Prostate gland (tissue), 2 donors: ENCODE measurements around the gene TTC29. TPM values are rescaled to one million over a fixed set of nuclear protein-coding genes. Genes with fewer than 3 reads are reported as not detected.
"Not testable (repeated sequence)": the region's sequence is repeated elsewhere in the genome, so short reads cannot be mapped to it uniquely, and the experiment has no call there.

Experiments
- DNase-seq: peaks from one replicate; pipeline ENCODE4 v3.0.0-alpha.2; 2019; ENCODE audit warnings: low spot score
- H3K27ac ChIP-seq, 2 donors: fragments of 200-600 bp; sonication (generic); 2 replicates each; pipeline ENCODE4 v1.5.1; 2017 to 2019
- H3K27me3 ChIP-seq: fragments of 200-600 bp; sonication (generic); replicated peaks from 2 replicates; pipeline ENCODE4 v1.5.1; 2019; ENCODE audit not compliant: insufficient read depth
- H3K36me3 ChIP-seq, 2 donors: fragments of 200-600 bp; sonication (generic); 1 replicate in 1 of 2; 2 replicates in 1 of 2; pipeline versions ENCODE4 v1.5.1 to v1.8.1; 2017 to 2019
- H3K4me1 ChIP-seq: fragments of 200-600 bp; sonication (generic); replicated peaks from 2 replicates; pipeline ENCODE4 v1.5.1; 2019
- H3K4me3 ChIP-seq, 2 donors: fragments of 200-600 bp; sonication (generic); 2 replicates each; pipeline ENCODE4 v1.5.1; 2017 to 2019
- H3K9me3 ChIP-seq: fragments of 200-600 bp; sonication (generic); 2 replicates; pipeline ENCODE4 v1.5.1; 2017
- CTCF ChIP-seq, 4 experiments: fragments of 200-600 bp in 2 of 4; fragments of 450-650 bp in 2 of 4; sonication (generic) in 2 of 4; IDR thresholded peaks; 1 replicate in 3 of 4; 2 replicates in 1 of 4; pipeline ENCODE4 v1.5.1; 2016 to 2019; ENCODE audit warnings: antibody characterized with exemption in 4 of 4, mild to moderate bottlenecking in 2 of 4, moderate library complexity in 2 of 4
- POLR2A ChIP-seq: fragments of 450-650 bp; IDR thresholded peaks from one replicate; pipeline ENCODE4 v1.6.1; 2016; ENCODE audit warnings: antibody characterized with exemption, mild to moderate bottlenecking
- POLR2AphosphoS5 ChIP-seq: sonication (generic); formaldehyde crosslinking; IDR thresholded peaks from one replicate; pipeline ENCODE4 v1.6.1; 2017; ENCODE audit warnings: antibody characterized with exemption
- WGBS: methylation state at CpG from one replicate; pipeline ENCODE4 v1.1.5; 2018; 5-methylcytosine and 5-hydroxymethylcytosine counted together
- intact Hi-C: fragments of 100-400 bp; cut with DNase I; formaldehyde crosslinking; loops from one replicate; pipeline ENCODE4 v1.14.2; 2022
- total RNA-seq, 2 donors: library from RNA; depleted of rRNA; stranded (reverse); fragments of >200 nt; gene quantifications; one replicate each; pipeline ENCODE4 v1.1.0, GENCODE V29; 2016

TTC29 gene
- total RNA-seq, 2 donors from 2014 or later: 3.1 TPM; not detected in 1

DNA sequence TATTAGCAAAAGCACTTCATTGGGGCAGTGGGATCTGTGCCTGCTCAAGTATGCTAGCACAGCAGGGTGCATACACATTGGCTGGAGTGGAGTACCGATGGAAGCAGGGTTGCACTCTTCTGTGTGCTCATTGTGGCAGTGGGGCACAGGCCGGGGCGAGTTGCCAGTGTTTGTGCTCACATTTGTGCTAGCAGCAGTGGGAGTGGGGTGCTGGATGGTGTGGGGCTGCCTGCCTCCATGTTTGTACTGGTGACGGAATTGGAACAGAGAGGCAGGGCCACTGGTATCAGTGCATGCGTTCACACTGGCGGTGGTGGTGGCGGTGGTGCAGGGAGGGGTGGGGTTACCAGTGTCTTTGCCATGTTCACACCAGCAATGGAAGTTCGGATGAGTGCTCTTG, 169.0 kb downstream of the TTC29 start:
- no peak for TF ChIP-seq POLR2AphosphoS5
- TF ChIP-seq CTCF (IDR thresholded peaks at IDR 0.05): no peak
- TF ChIP-seq POLR2A: no peak
- no peaks in the 10 kb centered on the region for H3K9me3 ChIP-seq
- WGBS: 95% methylated on average over 8 of the region's 8 CpGs
- H3K4me3 ChIP-seq: no peak overlapping the region
- H3K27me3 ChIP-seq: no peaks in the 10 kb centered on the region
- DNase-seq: no peak
- H3K36me3 ChIP-seq: no peaks in the 10 kb centered on the region
- H3K4me1 ChIP-seq: no peaks in the 10 kb centered on the region
- intact Hi-C loops: no loop called here
- no peak overlapping the region for H3K27ac ChIP-seq

DNA sequence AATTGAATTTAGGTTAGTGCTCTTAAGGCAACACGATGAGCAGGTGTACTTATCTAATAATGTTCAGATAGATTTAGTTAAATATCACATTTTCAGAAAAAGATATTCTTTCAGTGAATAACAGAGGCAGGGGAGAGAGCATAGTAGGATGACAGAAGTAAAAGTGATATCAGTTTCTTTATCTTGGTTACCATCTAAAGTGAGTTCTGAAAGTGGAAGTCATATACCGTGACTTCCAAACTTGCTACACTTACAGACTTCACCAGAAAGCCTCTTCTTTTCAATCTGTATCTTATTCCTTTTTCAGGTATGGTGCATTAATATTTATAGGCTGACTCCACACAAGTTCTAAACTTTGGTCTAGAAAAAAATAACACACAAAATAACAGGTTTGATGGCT, 182.1 kb downstream of the TTC29 start:
- 69% methylated on average over 2 of the region's 2 CpGs for WGBS
- no peaks in the 10 kb centered on the region for H3K4me1 ChIP-seq
- no peak for DNase-seq
- no peak overlapping the region for H3K4me3 ChIP-seq
- intact Hi-C loops: no loop called here
- H3K27ac ChIP-seq: no peak overlapping the region
- TF ChIP-seq POLR2AphosphoS5: no peak
- TF ChIP-seq POLR2A: no peak
- no peak for TF ChIP-seq CTCF (IDR thresholded peaks at IDR 0.05)
- no peaks in the 10 kb centered on the region for H3K9me3 ChIP-seq
- no peaks in the 10 kb centered on the region for H3K27me3 ChIP-seq
- no peaks in the 10 kb centered on the region for H3K36me3 ChIP-seq

DNA sequence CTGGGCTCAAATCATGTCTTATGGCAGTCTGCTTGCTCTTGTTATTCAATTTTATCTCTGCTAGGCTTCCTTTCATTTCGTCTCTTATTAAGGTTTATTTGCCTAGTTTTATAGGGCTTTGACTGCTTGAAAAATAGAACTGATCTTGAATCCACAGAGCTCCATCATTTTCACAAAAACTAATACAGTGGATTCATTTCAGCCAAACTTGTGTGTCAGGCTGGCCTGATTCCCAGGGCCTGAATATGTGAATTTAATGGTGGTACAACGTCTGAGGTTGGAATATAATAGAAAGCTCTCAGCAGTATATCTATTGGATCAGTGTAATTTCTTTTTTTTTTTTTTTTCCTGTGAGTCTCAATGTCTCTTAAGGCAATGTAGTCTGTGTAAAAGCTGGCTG, 183.6 kb downstream of the TTC29 start:
- Histone ChIP-seq H3K4me1 (no peaks in the 10 kb centered on the region), H3K27ac (no peak overlapping the region), H3K9me3 (no peaks in the 10 kb centered on the region), H3K4me3 (no peak overlapping the region), H3K36me3 (no peaks in the 10 kb centered on the region), H3K27me3 (no peaks in the 10 kb centered on the region)
- intact Hi-C loops: no loop called here
- TF ChIP-seq POLR2A (no peak), POLR2AphosphoS5 (no peak)
- DNase-seq: no peak
- 9% methylated on average over 2 of the region's 2 CpGs for WGBS

- no peaks in the 10 kb centered on the region for H3K36me3 ChIP-seq
- no peak overlapping the region for H3K4me3 ChIP-seq
- 61% methylated on average over 2 of the region's 2 CpGs for WGBS
- H3K27me3 ChIP-seq: no peaks in the 10 kb centered on the region
- no peaks in the 10 kb centered on the region for H3K4me1 ChIP-seq
- intact Hi-C loops: no loop called here
- H3K27ac ChIP-seq: no peak overlapping the region
- no peak for DNase-seq
- TF ChIP-seq POLR2A (no peak), CTCF (IDR thresholded peaks at IDR 0.05) (no peak), POLR2AphosphoS5 (no peak)
- no peaks in the 10 kb centered on the region for H3K9me3 ChIP-seq
Measured at GRCh38 chr4:146742416-146742815, 203.2 kb downstream of the TTC29 start.

DNA sequence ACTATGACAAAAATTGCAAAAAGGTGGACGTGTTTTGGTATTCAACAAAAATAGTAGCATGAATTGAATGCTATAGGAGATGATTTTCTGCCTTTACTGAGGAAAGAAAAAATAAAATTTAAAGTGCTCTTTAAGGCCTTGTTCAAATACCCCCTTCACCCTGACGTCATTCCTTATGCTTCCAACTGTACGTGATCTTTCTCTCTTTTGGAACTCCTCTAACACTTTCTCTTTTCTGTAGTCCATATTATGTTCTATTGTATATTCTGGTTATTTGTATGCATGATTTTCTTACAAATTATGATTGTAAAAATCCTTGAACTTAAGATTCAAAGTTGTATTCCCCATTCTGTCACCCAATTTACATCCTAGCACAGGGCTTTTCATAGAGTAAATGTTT, 206.5 kb downstream of the TTC29 start:
- DNase-seq: no peak
- intact Hi-C loops: no loop called here

GRCh38 chr4:146723519-146723918, 222.1 kb downstream of the TTC29 start:
- H3K9me3 ChIP-seq, H3K36me3 ChIP-seq, H3K27me3 ChIP-seq, H3K4me1 ChIP-seq, H3K4me3 ChIP-seq, intact Hi-C loops, H3K27ac ChIP-seq, DNase-seq: not testable (repeated sequence)
- 54% methylated on average over 1 of the region's 1 CpG for WGBS

More for the DNA sequence above, 206.5 kb downstream of the TTC29 start:
- TF ChIP-seq POLR2AphosphoS5 (no peak), POLR2A (no peak), CTCF (IDR thresholded peaks at IDR 0.05) (no peak)
- H3K9me3 ChIP-seq: no peaks in the 10 kb centered on the region
- no peaks in the 10 kb centered on the region for H3K27me3 ChIP-seq
- H3K4me1 ChIP-seq: no peaks in the 10 kb centered on the region
- WGBS: 73% methylated on average over 3 of the region's 3 CpGs
- no peak overlapping the region for H3K4me3 ChIP-seq
- no peak overlapping the region for H3K27ac ChIP-seq
- no peaks in the 10 kb centered on the region for H3K36me3 ChIP-seq
